Trophoblast cell (in vitro differentiated cells and primary cell): ENCODE results near the gene SERTAD3.

Experiments
- DNase-seq, 2 donors: peaks; one replicate each; pipeline ENCODE4 v3.0.0-alpha.2; 2016
- H2AFZ ChIP-seq: 2 replicates; pipeline ENCODE4 v1.6.1; 2013; ENCODE audit warnings: low read length, moderate library complexity, mild to moderate bottlenecking; ENCODE audit not compliant: insufficient read depth, poor library complexity
- H2AK5ac ChIP-seq: 2 replicates; pipeline ENCODE4 v1.6.1; 2013; ENCODE audit warnings: mild to moderate bottlenecking, low read length
- H2BK120ac ChIP-seq: 2 replicates; pipeline ENCODE4 v1.6.1; 2013; ENCODE audit warnings: low read length, mild to moderate bottlenecking, moderate library complexity; ENCODE audit not compliant: insufficient read depth, poor library complexity
- H2BK12ac ChIP-seq: 2 replicates; pipeline ENCODE4 v1.6.1; 2013; ENCODE audit warnings: mild to moderate bottlenecking, low read length, moderate library complexity
- H2BK5ac ChIP-seq: 2 replicates; pipeline ENCODE4 v1.6.1; 2013; ENCODE audit warnings: low read length, low read depth, moderate library complexity, mild to moderate bottlenecking; ENCODE audit not compliant: poor library complexity
- H3K14ac ChIP-seq: 2 replicates; pipeline ENCODE4 v1.6.1; 2013; ENCODE audit warnings: mild to moderate bottlenecking, low read length
- H3K18ac ChIP-seq: 2 replicates; pipeline ENCODE4 v1.6.1; 2013; ENCODE audit warnings: mild to moderate bottlenecking, low read length
- H3K23ac ChIP-seq: 2 replicates; pipeline ENCODE4 v1.6.1; 2013; ENCODE audit warnings: low read length
- H3K27ac ChIP-seq: 2 replicates; pipeline ENCODE4 v1.5.1; 2013; ENCODE audit warnings: low read depth, mild to moderate bottlenecking, inconsistent platforms, low read length, moderate library complexity
- H3K27me3 ChIP-seq: 2 replicates; pipeline ENCODE4 v1.6.1; 2013; ENCODE audit warnings: inconsistent platforms, mild to moderate bottlenecking, low read length, moderate library complexity; ENCODE audit not compliant: insufficient read depth
- H3K36me3 ChIP-seq, 2 experiments: 1 replicate in 1 of 2; 2 replicates in 1 of 2; pipeline ENCODE4 v1.6.1; 2013; ENCODE audit warnings: low read length in 2 of 2, mild to moderate bottlenecking in 2 of 2, moderate library complexity in 1 of 2; ENCODE audit not compliant: insufficient read depth in 2 of 2, control insufficient read depth in 1 of 2
- H3K4ac ChIP-seq: 2 replicates; pipeline ENCODE4 v1.6.1; 2013; ENCODE audit warnings: low read depth, mild to moderate bottlenecking, low read length, moderate library complexity
- H3K4me1 ChIP-seq, 2 experiments: 1 replicate in 1 of 2; 2 replicates in 1 of 2; pipeline ENCODE4 v1.6.1; 2013; ENCODE audit warnings: low read length in 2 of 2, mild to moderate bottlenecking in 2 of 2, moderate library complexity in 1 of 2; ENCODE audit not compliant: insufficient read depth in 2 of 2, control insufficient read depth in 1 of 2
- H3K4me2 ChIP-seq: 2 replicates; pipeline ENCODE4 v1.6.1; 2013; ENCODE audit warnings: inconsistent platforms, mild to moderate bottlenecking, low read length, moderate library complexity
- H3K4me3 ChIP-seq: 2 replicates; pipeline ENCODE4 v1.5.1; 2013; ENCODE audit warnings: mild to moderate bottlenecking, low read depth, low read length, inconsistent platforms
- H3K79me1 ChIP-seq: one replicate; pipeline ENCODE4 v1.6.1; 2013; ENCODE audit warnings: low read length
- H3K79me2 ChIP-seq: 2 replicates; pipeline ENCODE4 v1.6.1; 2013; ENCODE audit warnings: low read length, mild to moderate bottlenecking; ENCODE audit not compliant: control insufficient read depth, insufficient read depth, poor library complexity
- H3K9ac ChIP-seq: 2 replicates; pipeline ENCODE4 v1.6.1; 2013; ENCODE audit warnings: mild to moderate bottlenecking, low read length
- H3K9me3 ChIP-seq: 2 replicates; pipeline ENCODE4 v1.6.1; 2013; ENCODE audit warnings: low read depth, mild to moderate bottlenecking, control low read depth, inconsistent platforms, low read length; ENCODE audit not compliant: insufficient read depth
- H4K12ac ChIP-seq: 2 replicates; pipeline ENCODE4 v1.6.1; 2013; ENCODE audit warnings: low read depth, mild to moderate bottlenecking, low read length, moderate library complexity
- H4K8ac ChIP-seq: 2 replicates; pipeline ENCODE4 v1.6.1; 2013; ENCODE audit warnings: low read depth, mild to moderate bottlenecking, low read length, moderate library complexity
- H4K91ac ChIP-seq: one replicate; pipeline ENCODE4 v1.6.1; 2013; ENCODE audit warnings: low read depth, mild to moderate bottlenecking, low read length, moderate library complexity
- WGBS: extraction: QIAGEN DNeasy Blood & Tissue Kit; methylation state at CpG from one replicate; pipeline ENCODE4 v1.1.7; 2013; ENCODE audit warnings: missing lambda C conversion rate; ENCODE audit not compliant: insufficient read length, insufficient coverage; ENCODE audit errors: extremely low coverage; 5-methylcytosine and 5-hydroxymethylcytosine counted together

The SERTAD3 gene

DNA sequence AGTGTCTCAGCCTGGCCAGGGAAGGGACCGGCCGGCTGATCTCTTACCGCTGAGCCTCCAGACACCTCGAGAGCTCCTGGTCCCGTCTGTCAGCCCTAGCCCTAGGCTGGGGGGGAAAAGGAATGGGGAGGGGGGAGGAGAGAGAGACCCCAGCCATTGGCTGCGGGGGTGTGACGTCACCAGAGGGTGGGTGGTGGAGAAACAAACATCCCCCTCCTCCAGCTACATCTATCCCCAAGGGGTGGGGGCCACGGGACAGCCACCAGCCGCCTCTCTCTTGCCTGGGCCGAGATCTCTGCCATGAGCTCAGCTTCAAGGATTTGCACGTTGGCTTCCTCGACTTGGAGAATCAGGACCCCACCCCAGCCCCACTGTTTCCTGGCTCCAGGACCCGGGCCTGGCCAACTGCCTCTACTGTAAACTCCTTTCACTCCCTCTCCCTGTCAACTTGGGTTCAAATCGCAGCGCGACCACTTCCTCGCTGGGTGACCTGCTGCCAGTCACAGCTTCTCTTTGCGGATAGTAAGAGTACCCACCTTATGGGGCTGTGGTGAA, 30.8 kb downstream of the SERTAD3 start, which contains the start of gene PRX:
PRX (minus strand) TSS at position 88 of the 555 bp plus-strand sequence. CDS start 5,446 bp downstream, outside the sequence.
- Histone ChIP-seq H4K91ac (no peak within 1 kb of the TSS), H3K27me3 (no peaks in the 10 kb centered on the region), H4K8ac (no peak within 1 kb of the TSS), H3K4me3 (no peak within 1 kb of the TSS), H3K4ac (no peak within 1 kb of the TSS), H3K27ac (no peak within 1 kb of the TSS), H2BK12ac (no peak within 1 kb of the TSS), H3K23ac (no peak within 1 kb of the TSS), H3K79me2 (no peaks in the 10 kb centered on the region), H3K9ac (no peak within 1 kb of the TSS), H4K12ac (no peak within 1 kb of the TSS), H2BK5ac (no peak within 1 kb of the TSS), H3K14ac (no peak within 1 kb of the TSS), H3K79me1 (peaks cover 7% of the 10 kb centered on the region), H2AFZ (no peak within 1 kb of the TSS), H2BK120ac (no peak within 1 kb of the TSS), H3K36me3 (no peaks in the 10 kb centered on the region), H3K4me1 (peaks cover 8 to 10% of the 10 kb centered on the region in 2 experiments), H2AK5ac (no peak within 1 kb of the TSS), H3K9me3 (peaks cover 2% of the 10 kb centered on the region), H3K4me2 (peak within 1 kb of the TSS; percentile 17), H3K18ac (no peak within 1 kb of the TSS)
- no CpG with 5 or more reads among the region's 18 CpGs for WGBS
- no peak for DNase-seq

DNA sequence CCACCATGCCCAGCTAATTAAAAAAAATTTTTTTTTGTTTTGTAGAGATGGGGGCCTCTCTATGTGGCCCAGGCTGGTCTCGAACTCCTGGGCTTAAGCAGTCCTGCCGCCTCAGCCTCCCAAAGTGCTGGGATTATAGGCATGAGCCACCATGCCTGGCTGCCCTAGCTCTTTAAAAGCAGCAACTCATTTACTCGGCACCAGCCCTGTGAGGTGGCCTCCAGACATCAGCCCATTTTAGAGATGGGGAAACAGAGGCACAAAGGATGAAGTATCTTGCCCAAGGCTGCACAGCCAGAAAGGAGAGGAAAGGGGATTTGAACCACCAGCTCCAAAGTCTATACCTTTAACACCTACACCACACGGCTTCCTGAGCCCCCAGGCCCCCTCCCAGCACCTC, 31.3 kb downstream of the SERTAD3 start:
- Histone ChIP-seq H3K23ac (no peak overlapping the region), H3K4ac (no peak overlapping the region), H2BK120ac (no peak overlapping the region), H4K91ac (no peak overlapping the region), H3K9me3 (peaks cover 2% of the 10 kb centered on the region), H4K12ac (no peak overlapping the region), H3K79me1 (peaks cover 7% of the 10 kb centered on the region), H3K4me1 (peaks cover 8 to 10% of the 10 kb centered on the region in 2 experiments), H2AK5ac (no peak overlapping the region), H2AFZ (no peak overlapping the region), H3K4me3 (no peak overlapping the region), H3K18ac (no peak overlapping the region), H2BK12ac (no peak overlapping the region), H3K4me2 (peak overlapping the region; percentile 17), H3K27ac (no peak overlapping the region), H3K79me2 (no peaks in the 10 kb centered on the region), H2BK5ac (no peak overlapping the region), H3K27me3 (no peaks in the 10 kb centered on the region), H3K9ac (no peak overlapping the region), H3K36me3 (no peaks in the 10 kb centered on the region), H3K14ac (no peak overlapping the region), H4K8ac (no peak overlapping the region)
- DNase-seq = no peak
- no CpG with 5 or more reads among the region's 4 CpGs for WGBS

DNA sequence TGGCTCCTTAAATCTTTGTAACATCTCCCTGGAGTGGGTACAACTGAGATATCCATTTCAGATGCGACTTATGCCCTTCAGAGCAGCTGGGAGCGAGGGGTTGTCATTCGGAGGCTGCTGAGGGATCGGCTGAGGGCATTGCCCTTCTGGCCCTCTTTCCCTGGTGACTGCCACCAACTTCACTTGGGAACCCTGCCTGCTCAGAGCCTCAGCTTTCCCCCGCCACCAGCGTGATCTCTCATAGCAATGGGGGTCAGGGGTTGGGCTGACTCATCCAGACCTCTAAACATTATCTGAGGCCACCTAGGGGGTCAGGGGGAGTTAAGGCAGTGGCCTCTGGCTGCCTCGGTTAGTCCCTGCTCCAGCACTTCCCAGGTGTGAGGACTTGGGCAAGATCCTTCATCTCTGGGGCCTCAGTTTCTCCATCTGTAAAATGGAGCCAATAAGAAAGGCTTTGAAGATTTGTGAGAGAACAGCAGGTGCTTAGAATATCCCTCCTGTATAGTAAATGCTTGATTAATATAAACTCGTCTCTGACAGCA, 32.1 kb downstream of the SERTAD3 start:
- no peak overlapping the region for H2BK12ac ChIP-seq
- H3K4me2 ChIP-seq = no peak overlapping the region
- no peak overlapping the region for H3K18ac ChIP-seq
- peaks cover 2% of the 10 kb centered on the region for H3K9me3 ChIP-seq
- no peaks in the 10 kb centered on the region for H3K79me2 ChIP-seq
- no peaks in the 10 kb centered on the region for H3K27me3 ChIP-seq
- H2AK5ac ChIP-seq = no peak overlapping the region
- H3K4me3 ChIP-seq = no peak overlapping the region
- H3K9ac ChIP-seq = no peak overlapping the region
- no peak overlapping the region for H2AFZ ChIP-seq
- H4K91ac ChIP-seq = no peak overlapping the region
- H3K23ac ChIP-seq = no peak overlapping the region
- WGBS = no CpG with 5 or more reads among the region's 8 CpGs
- H3K4ac ChIP-seq = no peak overlapping the region
- H3K4me1 ChIP-seq = peaks cover 7% of the 10 kb centered on the region in 2 experiments
- H3K79me1 ChIP-seq = peaks cover 3% of the 10 kb centered on the region
- H3K27ac ChIP-seq = no peak overlapping the region
- H3K14ac ChIP-seq = no peak overlapping the region
- no peak overlapping the region for H4K8ac ChIP-seq
- H2BK120ac ChIP-seq = no peak overlapping the region
- no peak for DNase-seq
- H3K36me3 ChIP-seq = no peaks in the 10 kb centered on the region
- no peak overlapping the region for H2BK5ac ChIP-seq
- no peak overlapping the region for H4K12ac ChIP-seq

GRCh38 chr19:40411125-40411842, 32.9 kb downstream of the SERTAD3 start:
- H3K4me1 ChIP-seq = peaks cover 3 to 7% of the 10 kb centered on the region in 2 experiments
- no peak overlapping the region for H3K4me3 ChIP-seq
- no CpG with 5 or more reads among the region's 16 CpGs for WGBS
- no peak overlapping the region for H2BK12ac ChIP-seq
- H3K4ac ChIP-seq = no peak overlapping the region
- H2BK5ac ChIP-seq = no peak overlapping the region
- H3K9me3 ChIP-seq = peaks cover 2% of the 10 kb centered on the region
- no peak overlapping the region for H2BK120ac ChIP-seq
- no peak overlapping the region for H3K18ac ChIP-seq
- no peak overlapping the region for H3K23ac ChIP-seq
- no peak overlapping the region for H3K27ac ChIP-seq
- no peak overlapping the region for H2AFZ ChIP-seq
- H3K9ac ChIP-seq = no peak overlapping the region
- H3K14ac ChIP-seq = no peak overlapping the region
- no peak for DNase-seq
- no peaks in the 10 kb centered on the region for H3K27me3 ChIP-seq
- no peaks in the 10 kb centered on the region for H3K36me3 ChIP-seq
- H4K12ac ChIP-seq = no peak overlapping the region
- peaks cover 2% of the 10 kb centered on the region for H3K79me1 ChIP-seq
- H4K8ac ChIP-seq = no peak overlapping the region
- peak overlapping the region; percentile 28 for H2AK5ac ChIP-seq
- no peak overlapping the region for H3K4me2 ChIP-seq
- no peaks in the 10 kb centered on the region for H3K79me2 ChIP-seq
- no peak overlapping the region for H4K91ac ChIP-seq
